ENCODE measurements around the gene FLII. TPM values are rescaled to one million over a fixed set of nuclear protein-coding genes. Genes with fewer than 3 reads are reported as not detected.

FLII gene
- total and polyA plus RNA-seq, 2 of the 13 experiments (the other 11 are each of a cell fraction or from before 2014, with no cell fraction given), result 130 to 303 TPM

DNA sequence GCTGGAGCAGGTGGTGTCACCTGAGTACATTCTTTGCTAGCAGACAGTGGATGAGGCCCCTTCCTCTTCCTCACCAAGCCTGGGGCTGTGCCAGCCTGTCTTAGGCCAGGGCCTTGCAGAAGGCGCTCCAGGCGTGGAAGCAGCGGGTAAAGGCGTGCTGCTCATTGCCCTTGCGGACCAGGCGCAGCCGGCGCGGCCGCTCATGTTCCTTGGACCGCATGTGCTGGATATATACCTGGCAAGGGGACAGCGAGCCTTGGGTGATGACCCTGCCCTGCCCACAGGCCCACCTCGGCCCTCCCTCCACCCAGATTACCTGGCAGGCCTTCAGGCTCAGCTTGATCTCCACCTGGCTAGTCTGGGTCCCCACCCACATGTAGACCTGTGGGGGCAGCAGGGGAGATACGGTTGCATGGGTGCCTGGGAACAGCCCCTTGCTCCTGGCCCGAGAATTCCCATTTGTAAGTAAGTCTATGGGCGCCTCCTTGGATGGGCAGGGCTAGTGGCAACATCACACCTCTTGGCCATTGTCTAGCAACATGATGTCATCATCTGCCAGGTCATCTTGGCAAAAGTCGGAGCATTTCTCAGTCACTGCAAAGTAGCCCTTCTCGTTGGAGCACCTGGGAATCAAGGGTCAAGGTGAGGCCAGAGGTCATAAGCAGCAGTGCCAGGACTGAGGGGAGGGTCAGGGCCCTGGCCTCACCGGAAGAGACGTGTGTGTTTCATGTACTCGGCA, 13.3 kb downstream of the FLII start:
- peaks cover 22 to 45% of the 10 kb centered on the region in 2 experiments for H3K36me3 ChIP-seq (replicated peaks in 1 of 2; ENCODE audit: control insufficient read depth in 1 of 2, insufficient read depth in 2 of 2, low read length in 2 of 2)

More for the DNA sequence above, 13.3 kb downstream of the FLII start:
- ChIA-PET CTCF (ENCODE audit: low intra/inter-chr PET ratio, low total read pairs) (no interaction called here), POLR2A (no interaction called here)
- no peak for FAIRE-seq
- no peaks in the 10 kb centered on the region for H3K27me3 ChIP-seq (ENCODE audit: control insufficient read depth in 1 of 2, insufficient read depth in 2 of 2, low read length in 2 of 2)
- TSS peak; percentile 62 for BruUV-seq (replicated peaks)
- H3K4me2 ChIP-seq (ENCODE audit: low read depth, low read length), result no peak overlapping the region
- H3K4me3 ChIP-seq (replicated peaks in 1 of 3; ENCODE audit: insufficient read depth in 1 of 3, low read depth in 2 of 3, low read length in 3 of 3), result no peak overlapping the region
- no peaks in the 10 kb centered on the region for H3K4me1 ChIP-seq (ENCODE audit: insufficient read depth, low read length)
- intact Hi-C loops (cut with micrococcal nuclease; ENCODE audit: unreplicated experiment), result no loop called here
- TF ChIP-seq WIZ (CRISPR knock-in tag; IDR thresholded peaks at IDR 0.05) (no peak), FOXM1 (CRISPR knock-in tag; IDR thresholded peaks at IDR 0.05) (no peak), MTF2 (CRISPR knock-in tag; IDR thresholded peaks at IDR 0.05; ENCODE audit: borderline replicate concordance) (no peak), RBFOX2 (IDR thresholded peaks at IDR 0.05; ENCODE audit: low read depth, low read length) (peak; percentile 58), ATF7 (IDR thresholded peaks at IDR 0.05) (peak; percentile 75), ATF7 (CRISPR knock-in tag; IDR thresholded peaks at IDR 0.05) (no peak), SMAD3 (CRISPR knock-in tag; IDR thresholded peaks at IDR 0.05) (no peak), POLR2A (IDR thresholded peaks at IDR 0.05; ENCODE audit: insufficient read depth in 1 of 2, low read depth in 2 of 2, low read length in 2 of 2) (0 out of 4 replicates have a peak, but pooled peaks of 1 of the 2 experiments have one; percentile 20), TBX3 (IDR thresholded peaks at IDR 0.05; ENCODE audit: borderline replicate concordance) (no peak)
- TF ChIP-seq, protein P1, sequence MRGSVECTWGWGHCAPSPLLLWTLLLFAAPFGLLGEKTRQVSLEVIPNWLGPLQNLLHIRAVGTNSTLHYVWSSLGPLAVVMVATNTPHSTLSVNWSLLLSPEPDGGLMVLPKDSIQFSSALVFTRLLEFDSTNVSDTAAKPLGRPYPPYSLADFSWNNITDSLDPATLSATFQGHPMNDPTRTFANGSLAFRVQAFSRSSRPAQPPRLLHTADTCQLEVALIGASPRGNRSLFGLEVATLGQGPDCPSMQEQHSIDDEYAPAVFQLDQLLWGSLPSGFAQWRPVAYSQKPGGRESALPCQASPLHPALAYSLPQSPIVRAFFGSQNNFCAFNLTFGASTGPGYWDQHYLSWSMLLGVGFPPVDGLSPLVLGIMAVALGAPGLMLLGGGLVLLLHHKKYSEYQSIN (CRISPR knock-in tag; IDR thresholded peaks at IDR 0.05; ENCODE audit: borderline replicate concordance), result no peak
- TF ChIP-seq, protein P2, sequence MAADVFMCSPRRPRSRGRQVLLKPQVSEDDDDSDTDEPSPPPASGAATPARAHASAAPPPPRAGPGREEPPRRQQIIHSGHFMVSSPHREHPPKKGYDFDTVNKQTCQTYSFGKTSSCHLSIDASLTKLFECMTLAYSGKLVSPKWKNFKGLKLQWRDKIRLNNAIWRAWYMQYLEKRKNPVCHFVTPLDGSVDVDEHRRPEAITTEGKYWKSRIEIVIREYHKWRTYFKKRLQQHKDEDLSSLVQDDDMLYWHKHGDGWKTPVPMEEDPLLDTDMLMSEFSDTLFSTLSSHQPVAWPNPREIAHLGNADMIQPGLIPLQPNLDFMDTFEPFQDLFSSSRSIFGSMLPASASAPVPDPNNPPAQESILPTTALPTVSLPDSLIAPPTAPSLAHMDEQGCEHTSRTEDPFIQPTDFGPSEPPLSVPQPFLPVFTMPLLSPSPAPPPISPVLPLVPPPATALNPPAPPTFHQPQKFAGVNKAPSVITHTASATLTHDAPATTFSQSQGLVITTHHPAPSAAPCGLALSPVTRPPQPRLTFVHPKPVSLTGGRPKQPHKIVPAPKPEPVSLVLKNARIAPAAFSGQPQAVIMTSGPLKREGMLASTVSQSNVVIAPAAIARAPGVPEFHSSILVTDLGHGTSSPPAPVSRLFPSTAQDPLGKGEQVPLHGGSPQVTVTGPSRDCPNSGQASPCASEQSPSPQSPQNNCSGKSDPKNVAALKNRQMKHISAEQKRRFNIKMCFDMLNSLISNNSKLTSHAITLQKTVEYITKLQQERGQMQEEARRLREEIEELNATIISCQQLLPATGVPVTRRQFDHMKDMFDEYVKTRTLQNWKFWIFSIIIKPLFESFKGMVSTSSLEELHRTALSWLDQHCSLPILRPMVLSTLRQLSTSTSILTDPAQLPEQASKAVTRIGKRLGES (CRISPR knock-in tag; IDR thresholded peaks at IDR 0.05; ENCODE audit: borderline replicate concordance), result no peak
- H3K9ac ChIP-seq (ENCODE audit: insufficient read depth, low read depth, low read length), result no peak overlapping the region
- no peaks in the 10 kb centered on the region for H3K9me3 ChIP-seq (ENCODE audit: low read length)
- no peak for ATAC-seq
- in situ Hi-C loops (cut with HindIII; ENCODE audit: extremely low pct_ligation_motif_present, low pct_unique_long_range_greater_than_20kb), result no loop called here
- H4K20me1 ChIP-seq (ENCODE audit: insufficient read depth, low read length), result no peaks in the 10 kb centered on the region
- no peaks in the 10 kb centered on the region for H3K79me2 ChIP-seq (ENCODE audit: insufficient read depth, low read length)
- DNase-seq (ENCODE audit: low spot score), result no peak
- H2AFZ ChIP-seq (ENCODE audit: low read length), result no peak overlapping the region
- WGBS (ENCODE audit: low lambda C conversion rate), result 91% methylated on average over 16 of the region's 21 CpGs
- no peak overlapping the region for H3K27ac ChIP-seq (ENCODE audit: extremely low read length, insufficient read depth, low read length)

Measured in HepG2 (cell line).